NCI-H748 (cell line): ENCODE results near the gene MAGEF1.
"Not testable (repeated sequence)": the region's sequence is repeated elsewhere in the genome, so short reads cannot be mapped to it uniquely, and the experiment has no call there.

Experiments
- DNase-seq: peaks from one replicate; lab custom pipeline; 2025; ENCODE audit not compliant: unreplicated experiment; lab: John Stamatoyannopoulos, UW

The MAGEF1 gene

DNA sequence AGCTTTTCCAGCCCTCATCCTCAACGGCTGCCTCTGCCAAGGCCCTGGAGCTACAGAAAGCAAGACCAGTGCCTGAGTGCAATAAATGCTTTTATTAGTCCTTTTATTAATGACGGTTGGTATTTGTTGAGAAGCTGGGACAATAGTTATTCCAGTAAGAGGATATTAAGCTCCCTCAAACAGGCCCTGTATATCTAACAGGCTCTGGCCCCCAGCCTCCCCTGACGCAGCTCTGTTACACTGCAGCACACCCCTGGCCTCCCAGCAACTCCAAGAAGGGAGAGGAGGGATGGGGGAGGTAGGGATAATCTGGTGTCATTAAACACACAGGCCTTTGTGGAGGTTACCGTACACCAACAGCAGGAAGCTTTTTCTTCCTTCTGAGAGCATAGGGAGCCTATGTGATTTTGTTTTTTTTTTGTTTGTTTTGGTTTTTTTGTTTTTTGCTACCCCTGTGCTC lies 30.8 kb upstream of the MAGEF1 start:
- DNase-seq: no peak

DNA sequence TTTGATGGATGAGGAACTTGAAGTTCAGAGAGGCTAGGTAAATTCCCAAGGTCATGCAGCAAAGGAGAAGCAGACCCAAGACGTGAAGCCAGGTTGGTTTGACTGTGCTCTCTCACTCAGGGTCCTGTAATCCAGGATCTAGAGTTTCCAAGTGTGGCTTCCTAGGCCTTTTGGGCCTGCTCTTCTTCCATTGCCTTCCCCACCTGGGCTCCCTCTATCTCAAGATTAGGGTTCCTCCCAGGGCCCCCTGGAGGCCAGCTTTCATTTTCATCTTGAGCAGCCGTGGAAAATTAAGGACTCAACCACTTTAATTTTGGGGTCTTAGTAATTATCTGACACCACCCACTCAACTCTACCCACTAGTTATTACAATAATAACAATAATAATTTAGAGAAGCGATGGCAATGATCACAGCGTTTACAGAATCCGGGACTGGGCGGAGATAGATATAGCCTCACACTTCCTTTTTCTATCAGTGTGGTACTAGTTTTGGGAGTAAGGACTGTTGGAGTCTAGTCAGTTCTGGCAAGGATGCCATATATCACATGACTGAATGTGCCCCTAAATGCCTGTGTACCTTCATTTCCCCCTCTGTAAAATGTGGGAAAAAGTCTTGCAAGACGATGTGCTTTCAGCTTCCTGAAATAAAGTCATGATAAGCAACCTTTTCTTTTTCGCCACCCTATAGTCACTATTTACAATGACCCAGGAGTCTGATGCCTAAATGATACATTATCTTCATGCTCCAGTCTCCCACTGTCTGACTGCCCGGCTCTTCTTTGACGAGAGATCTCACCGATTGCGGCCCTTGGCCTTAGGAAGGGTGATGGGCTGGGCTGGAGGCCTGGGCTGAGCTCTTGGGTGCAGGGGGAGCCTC lies 30.2 kb upstream of the MAGEF1 start:
- DNase-seq: no peak

DNA sequence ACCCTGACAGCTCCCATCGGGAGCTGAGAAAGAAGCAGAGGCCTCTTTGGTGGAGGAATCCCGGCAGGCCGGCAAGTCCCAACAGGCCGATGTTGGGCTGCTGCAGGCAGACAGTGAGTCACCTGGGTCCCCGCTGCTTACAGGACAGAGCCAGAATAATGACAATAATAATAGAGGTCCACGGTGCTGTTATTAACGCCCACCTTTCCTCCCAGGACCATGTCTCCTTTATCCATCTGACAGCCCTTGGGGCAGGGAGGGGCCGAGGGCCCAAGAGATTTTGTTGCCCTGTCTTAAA lies 29.3 kb upstream of the MAGEF1 start:
- no peak for DNase-seq

- no peak for DNase-seq
Observed at GRCh38 chr3:184740509-184741258, 28.8 kb upstream of the MAGEF1 start.

DNA sequence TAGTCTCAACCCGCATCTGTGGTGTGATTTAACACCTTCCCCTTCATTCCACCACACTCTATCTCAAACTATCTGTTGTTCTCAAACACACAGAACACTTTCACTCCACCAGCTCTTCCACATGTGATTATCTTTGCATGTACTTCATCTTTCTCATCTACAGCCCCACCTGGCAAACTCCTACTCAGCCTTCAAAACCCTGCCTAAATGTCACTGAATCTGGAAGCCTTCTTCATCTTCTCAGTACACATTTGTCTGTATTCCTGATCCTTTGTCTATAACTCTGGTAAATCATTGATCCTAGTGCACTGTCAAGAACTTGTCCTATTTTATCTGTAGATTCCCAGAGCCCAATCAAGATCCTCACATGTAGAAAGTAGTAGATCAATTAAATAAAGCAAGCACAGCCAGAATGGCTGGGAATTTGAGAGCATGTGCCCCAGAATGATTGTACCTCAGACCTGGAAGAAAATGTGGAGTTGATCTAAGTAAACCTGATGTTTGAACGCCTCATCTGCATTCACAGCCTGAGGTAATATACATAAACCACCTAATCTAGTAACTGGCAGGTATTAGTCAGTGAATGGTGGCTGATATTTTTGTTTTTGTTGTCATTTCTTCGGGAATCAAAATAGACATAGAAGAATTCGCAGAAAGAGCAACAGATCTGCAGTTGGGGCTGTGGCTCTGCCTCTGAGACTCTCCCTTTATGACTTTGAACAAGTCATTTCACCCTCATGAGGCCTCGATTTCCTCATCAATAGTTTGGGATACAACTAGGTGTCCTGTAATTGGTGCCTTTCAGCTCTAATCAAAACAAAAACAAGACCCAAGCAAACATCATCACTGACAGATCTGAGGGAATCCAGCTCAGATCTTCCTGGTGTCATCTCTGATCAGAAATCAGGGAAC lies 28.0 kb upstream of the MAGEF1 start:
- no peak for DNase-seq

- DNase-seq: no peak
Observed at GRCh38 chr3:184738982-184739381, 27.1 kb upstream of the MAGEF1 start.

DNA sequence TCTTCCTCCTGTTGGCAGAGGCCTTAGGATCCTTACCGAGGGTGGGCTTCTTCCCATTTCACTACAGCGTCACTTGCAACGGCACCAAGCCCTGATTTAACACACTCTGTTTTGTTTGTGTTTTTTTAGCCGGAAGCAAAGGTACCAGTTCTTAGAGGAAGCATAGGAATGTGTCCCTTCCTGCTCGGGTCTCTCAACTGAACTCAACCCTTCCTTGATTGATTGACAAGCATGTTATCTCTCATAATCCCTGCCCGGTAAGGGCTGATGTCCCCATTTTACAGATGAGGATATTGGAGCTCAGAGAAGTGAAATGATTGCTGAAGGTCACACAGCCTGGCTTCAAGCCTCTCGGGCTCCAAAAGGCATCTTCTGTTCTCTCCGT lies 26.6 kb upstream of the MAGEF1 start:
- no peak for DNase-seq

DNA sequence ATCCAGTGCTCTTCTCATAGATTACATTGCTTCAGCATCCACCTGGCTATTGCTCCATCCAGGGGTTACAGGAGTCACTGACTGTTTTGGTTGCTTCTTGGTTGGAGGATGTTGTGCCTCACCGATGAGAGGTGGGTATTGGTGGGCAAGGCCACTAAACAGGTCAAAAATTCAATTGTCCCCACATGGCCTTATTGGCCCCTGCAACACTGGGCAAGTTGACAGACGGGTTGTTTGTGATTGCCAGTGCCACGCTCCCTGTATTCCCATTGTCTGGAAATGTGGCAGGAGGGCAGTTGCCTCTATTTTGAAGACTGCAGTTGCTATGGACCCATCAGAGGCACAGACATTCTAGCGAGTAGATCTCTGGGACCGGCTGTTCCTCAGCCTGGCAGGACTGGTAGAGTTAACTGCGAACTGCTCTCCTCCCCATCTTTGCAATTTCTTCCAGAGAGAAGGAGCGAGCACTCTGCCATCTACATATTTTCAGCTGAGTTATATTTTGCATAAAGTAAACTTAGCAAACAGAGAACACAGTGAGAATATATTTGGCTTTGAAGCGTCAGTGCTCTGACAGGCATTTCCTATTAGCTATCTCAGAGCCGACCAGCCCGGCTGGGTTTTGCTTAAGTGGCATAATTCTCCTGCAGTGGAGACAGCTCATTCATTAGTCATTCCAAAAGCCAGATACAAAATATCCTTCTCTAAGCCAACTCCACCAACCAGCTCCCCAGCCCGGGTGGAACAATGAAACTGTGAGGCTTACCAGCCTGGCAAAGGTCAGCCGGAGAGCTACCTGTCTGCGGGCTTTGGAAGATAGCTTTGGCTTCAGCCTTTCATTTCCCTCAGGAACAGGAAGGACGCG lies 26.0 kb upstream of the MAGEF1 start:
- DNase-seq: no peak

GRCh38 chr3:184737063-184737462 lies 25.2 kb upstream of the MAGEF1 start:
- no peak for DNase-seq

DNA sequence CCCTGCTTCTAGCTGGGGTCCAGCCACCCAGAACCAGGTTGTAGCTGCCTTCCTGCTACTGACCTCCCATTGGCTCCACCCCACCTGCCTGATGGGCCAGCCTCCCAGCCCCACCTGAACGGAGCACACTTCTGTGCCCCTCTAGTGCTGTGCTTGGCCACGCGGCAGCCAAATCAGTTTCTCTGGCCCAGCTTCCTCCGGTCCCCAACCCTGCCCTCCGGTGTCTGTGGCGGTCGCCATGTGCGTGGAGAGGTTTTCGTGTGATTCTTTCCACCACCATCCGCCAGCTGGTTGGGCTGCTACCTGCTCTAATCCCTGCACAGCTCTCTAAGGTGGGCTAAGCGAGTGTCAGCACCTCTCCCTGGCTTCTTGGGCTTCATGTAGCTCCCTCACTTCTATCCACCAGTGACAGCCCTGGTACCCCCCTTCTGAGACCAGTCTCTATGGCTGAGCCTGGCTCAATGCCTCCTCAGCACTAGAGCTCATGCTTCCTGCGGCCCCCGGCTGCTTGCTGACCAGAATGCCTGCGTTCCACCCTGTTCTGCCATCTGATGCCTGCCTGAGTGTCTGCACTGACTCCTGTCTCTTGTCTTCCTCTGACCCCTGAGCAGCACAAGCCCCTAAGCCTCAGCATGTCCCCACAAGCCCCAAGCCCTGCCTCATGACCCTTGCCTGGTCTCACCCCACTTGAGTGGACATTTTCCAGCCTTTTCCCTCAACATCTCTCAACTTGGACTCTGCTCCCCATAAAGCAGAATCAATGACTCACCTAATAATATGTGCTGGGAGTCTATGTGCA lies 23.2 kb upstream of the MAGEF1 start:
- DNase-seq: no peak

DNA sequence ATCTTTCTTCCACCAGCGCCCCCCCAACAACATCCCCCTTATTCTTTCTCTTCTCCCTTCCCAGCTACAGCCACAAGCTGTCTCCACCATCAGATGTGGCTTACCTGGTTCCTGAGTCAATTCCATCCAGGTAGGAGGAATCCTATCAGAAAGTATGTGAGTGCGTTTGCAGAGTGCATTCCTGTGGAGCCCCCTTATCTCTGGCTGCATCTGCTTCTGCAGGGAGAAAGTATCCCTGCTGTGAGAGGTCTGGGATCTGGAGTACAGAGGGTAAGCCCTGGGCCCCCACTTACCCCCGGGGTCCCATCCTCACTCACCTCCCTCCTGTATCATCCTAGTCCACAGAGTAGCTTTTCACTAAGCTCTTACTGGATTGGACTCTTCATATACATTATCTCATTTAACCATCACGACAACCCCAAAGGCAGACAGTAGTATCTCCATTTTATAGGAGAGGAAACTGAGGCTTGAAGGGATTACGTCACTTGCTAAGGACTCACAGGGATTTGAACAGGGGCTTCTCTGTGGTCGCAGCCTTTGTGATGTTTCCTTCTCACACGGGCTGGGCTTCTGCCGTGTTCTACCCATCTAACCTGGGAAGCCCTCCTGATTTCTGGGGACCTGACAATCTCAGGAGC lies 22.2 kb upstream of the MAGEF1 start:
- DNase-seq: no peak

- no peak for DNase-seq
Observed at GRCh38 chr3:184733181-184733580, 21.3 kb upstream of the MAGEF1 start.

GRCh38 chr3:184731786-184732537 lies 20.1 kb upstream of the MAGEF1 start:
- DNase-seq: no peak

GRCh38 chr3:184730924-184731323 lies 19.1 kb upstream of the MAGEF1 start:
- no peak for DNase-seq

- not testable (repeated sequence) for DNase-seq
Observed at GRCh38 chr3:184729154-184729553, 17.3 kb upstream of the MAGEF1 start.

DNA sequence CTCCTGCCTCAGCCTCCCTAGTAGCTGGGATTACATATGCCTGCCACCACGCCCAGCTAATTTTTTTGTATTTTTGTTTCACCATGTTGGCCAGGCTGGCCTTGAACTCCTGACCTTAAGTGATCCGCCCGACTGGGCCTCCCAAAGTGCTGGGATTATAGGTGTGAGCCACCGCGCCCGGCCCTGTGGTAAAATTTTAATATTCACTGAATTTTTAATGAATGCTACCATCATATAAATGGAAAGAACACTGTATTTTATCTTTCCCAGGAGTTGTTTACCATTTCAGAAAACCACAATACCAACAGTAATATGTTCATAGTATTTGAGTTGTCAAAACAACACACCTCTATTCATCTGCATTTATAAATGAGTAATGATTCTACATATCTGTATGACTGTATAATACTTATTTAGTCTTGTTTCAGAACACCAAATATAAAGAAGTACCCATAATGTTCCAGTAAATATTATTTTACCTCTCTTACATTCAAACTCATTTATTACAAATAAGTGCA lies 16.2 kb upstream of the MAGEF1 start:
- no peak for DNase-seq

DNA sequence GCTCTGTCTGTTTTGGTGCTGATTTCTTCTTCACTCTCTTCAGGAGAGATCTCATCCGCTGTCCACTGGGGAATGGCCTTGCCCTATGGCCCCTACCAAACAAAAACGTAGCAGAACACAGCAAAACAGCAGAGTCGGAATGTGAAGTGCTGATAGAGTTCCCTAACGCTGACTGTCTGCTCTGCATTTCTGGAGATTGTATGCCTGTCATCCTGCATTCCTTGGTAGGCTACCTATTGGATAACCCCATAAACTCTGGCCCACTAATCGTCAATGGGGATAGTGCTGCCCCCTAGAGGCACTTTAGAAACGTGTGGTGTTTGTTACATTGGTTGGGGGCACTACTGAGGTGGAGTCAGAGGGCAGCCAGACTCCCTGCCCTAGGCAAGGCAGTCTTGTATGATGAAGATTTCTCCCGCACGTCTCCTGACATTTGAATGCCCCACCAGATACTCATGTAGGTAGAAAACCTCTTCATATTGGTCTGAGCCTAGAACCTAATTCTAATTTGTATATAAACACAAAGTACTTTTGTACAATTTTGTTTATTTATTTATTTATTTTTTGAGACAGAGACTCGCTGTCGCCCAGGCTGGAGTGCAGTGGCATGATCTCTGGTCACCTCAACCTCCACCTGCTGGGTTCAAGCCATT lies 15.6 kb upstream of the MAGEF1 start:
- DNase-seq: peak; percentile 61

GRCh38 chr3:184726497-184726896 lies 14.6 kb upstream of the MAGEF1 start:
- DNase-seq: no peak
